Esophagus muscularis mucosa (tissue), 4 donors: Measurements from ENCODE around the gene PCDHGA1. TPM values are rescaled to one million over a fixed set of nuclear protein-coding genes. Genes with fewer than 3 reads are reported as not detected.
A peak's percentile ranks its signal among the peaks of the same experiment; 100 is the strongest.

Experiments
- DNase-seq: peaks from one replicate; pipeline ENCODE4 v3.0.0-alpha.2; 2017; ENCODE audit errors: extremely low spot score
- H3K27ac ChIP-seq, 4 donors: fragments of 200-600 bp; sonication (generic); replicated peaks in 1 of 4; 1 replicate in 3 of 4; 2 replicates in 1 of 4; pipeline ENCODE4 v1.5.1; 2016 to 2019; ENCODE audit warnings: mild to moderate bottlenecking in 1 of 4
- H3K27me3 ChIP-seq, 4 donors: fragments of 200-600 bp; sonication (generic); one replicate each; pipeline versions ENCODE4 v1.5.1 to v1.6.0; 2016 to 2019
- H3K36me3 ChIP-seq, 4 donors: fragments of 200-600 bp; sonication (generic); one replicate each; pipeline ENCODE4 v1.5.1; 2016 to 2019
- H3K4me1 ChIP-seq, 4 donors: fragments of 200-600 bp; sonication (generic); one replicate each; pipeline ENCODE4 v1.5.1; 2016 to 2019
- H3K4me3 ChIP-seq, 4 donors: fragments of 200-600 bp; sonication (generic); 1 replicate in 2 of 4; 2 replicates in 2 of 4; pipeline ENCODE4 v1.5.1; 2016 to 2019; ENCODE audit warnings: mild to moderate bottlenecking in 4 of 4, moderate library complexity in 1 of 4
- H3K9me3 ChIP-seq, 4 donors: fragments of 200-600 bp; sonication (generic); 1 replicate in 3 of 4; 2 replicates in 1 of 4; pipeline ENCODE4 v1.5.1; 2016 to 2019
- EP300 ChIP-seq: sonication (generic); formaldehyde crosslinking; IDR thresholded peaks from one replicate; pipeline ENCODE4 v1.6.1; 2017; ENCODE audit warnings: antibody characterized with exemption
- POLR2A ChIP-seq: fragments of 450-650 bp; IDR thresholded peaks from one replicate; pipeline ENCODE4 v1.6.1; 2017; ENCODE audit warnings: antibody characterized with exemption, moderate library complexity, mild to moderate bottlenecking, low read depth
- POLR2AphosphoS5 ChIP-seq, 2 donors: sonication (generic); formaldehyde crosslinking; IDR thresholded peaks; one replicate each; pipeline ENCODE4 v1.6.1; 2017; ENCODE audit warnings: antibody characterized with exemption in 2 of 2
- WGBS: methylation state at CpG from one replicate; pipeline ENCODE4 v1.1.5; 2018; 5-methylcytosine and 5-hydroxymethylcytosine counted together
- intact Hi-C: fragments of 100-400 bp; cut with DNase I; formaldehyde crosslinking; loops from one replicate; pipeline ENCODE4 v1.15.1; 2023
- total RNA-seq, 4 donors: library from RNA; depleted of rRNA; stranded (reverse); fragments of >200 nt; gene quantifications; one replicate each; pipeline versions ENCODE4 v1.1.0 to v1.2.1, GENCODE V29; 2016
- TF ChIP-seq, protein P1 (sequence below), 3 experiments: fragments of 200-600 bp in 2 of 3; fragments of 450-650 bp in 1 of 3; sonication (generic) in 2 of 3; IDR thresholded peaks; one replicate each; pipeline ENCODE4 v1.5.1; 2017 to 2019; ENCODE audit warnings: antibody characterized with exemption in 3 of 3, mild to moderate bottlenecking in 2 of 3, moderate library complexity in 1 of 3

Gene PCDHGA1
- total RNA-seq, 4 donors from 2014 or later, result 0.45 to 1.2 (median 0.76) TPM

DNA sequence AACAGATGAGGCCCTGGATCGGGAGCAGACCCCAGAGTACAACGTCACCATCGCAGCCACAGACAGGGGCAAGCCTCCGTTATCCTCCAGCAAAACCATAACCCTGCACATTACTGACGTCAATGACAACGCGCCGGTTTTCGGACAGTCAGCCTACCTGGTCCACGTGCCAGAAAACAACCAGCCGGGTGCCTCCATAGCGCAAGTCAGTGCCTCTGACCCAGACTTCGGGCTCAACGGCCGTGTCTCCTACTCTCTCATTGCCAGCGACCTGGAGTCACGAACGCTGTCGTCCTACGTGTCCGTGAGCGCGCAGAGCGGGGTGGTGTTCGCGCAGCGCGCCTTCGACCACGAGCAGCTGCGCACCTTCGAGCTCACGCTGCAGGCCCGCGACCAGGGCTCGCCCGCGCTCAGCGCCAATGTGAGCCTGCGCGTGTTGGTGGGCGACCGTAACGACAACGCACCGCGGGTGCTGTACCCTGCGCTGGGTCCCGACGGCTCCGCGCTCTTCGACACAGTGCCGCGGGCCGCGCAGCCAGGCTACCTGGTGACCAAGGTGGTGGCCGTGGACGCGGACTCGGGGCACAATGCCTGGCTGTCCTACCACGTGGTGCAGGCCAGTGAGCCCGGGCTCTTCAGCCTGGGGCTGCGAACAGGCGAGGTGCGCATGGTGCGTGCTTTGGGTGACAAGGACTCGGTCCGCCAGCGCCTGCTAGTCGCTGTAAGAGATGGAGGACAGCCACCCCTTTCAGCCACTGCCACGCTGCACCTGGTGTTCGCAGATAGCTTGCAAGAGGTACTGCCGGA, 89.0 kb downstream of the PCDHGA1 start:
- peaks cover 4 to 13% (median 5%) of the 10 kb centered on the region in 4 donors for H3K36me3 ChIP-seq
- intact Hi-C loops, result loop anchor here (5.0 to 10.0 kb wide), 2 partner anchors 106 to 138 kb away; no protein-coding TSS in a partner anchor
- no peak overlapping the region for H3K27ac ChIP-seq
- peaks cover 0 to 17% (median 6%) of the 10 kb centered on the region in 4 donors for H3K4me1 ChIP-seq
- H3K27me3 ChIP-seq, result no peaks in the 10 kb centered on the region
- peak; percentile 62 for DNase-seq
- no peak for TF ChIP-seq POLR2AphosphoS5 (IDR thresholded peaks at IDR 0.05)
- TF ChIP-seq, protein P1, sequence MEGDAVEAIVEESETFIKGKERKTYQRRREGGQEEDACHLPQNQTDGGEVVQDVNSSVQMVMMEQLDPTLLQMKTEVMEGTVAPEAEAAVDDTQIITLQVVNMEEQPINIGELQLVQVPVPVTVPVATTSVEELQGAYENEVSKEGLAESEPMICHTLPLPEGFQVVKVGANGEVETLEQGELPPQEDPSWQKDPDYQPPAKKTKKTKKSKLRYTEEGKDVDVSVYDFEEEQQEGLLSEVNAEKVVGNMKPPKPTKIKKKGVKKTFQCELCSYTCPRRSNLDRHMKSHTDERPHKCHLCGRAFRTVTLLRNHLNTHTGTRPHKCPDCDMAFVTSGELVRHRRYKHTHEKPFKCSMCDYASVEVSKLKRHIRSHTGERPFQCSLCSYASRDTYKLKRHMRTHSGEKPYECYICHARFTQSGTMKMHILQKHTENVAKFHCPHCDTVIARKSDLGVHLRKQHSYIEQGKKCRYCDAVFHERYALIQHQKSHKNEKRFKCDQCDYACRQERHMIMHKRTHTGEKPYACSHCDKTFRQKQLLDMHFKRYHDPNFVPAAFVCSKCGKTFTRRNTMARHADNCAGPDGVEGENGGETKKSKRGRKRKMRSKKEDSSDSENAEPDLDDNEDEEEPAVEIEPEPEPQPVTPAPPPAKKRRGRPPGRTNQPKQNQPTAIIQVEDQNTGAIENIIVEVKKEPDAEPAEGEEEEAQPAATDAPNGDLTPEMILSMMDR (IDR thresholded peaks at IDR 0.05), result no peak
- no peak for TF ChIP-seq POLR2A
- no peak for TF ChIP-seq EP300
- peak overlapping the region in 1 of 4 donors; percentile 7 for H3K4me3 ChIP-seq
- 27% methylated on average over 23 of the region's 74 CpGs for WGBS
- H3K9me3 ChIP-seq, result peaks cover 24 to 98% (median 95%) of the 10 kb centered on the region in 4 donors

DNA sequence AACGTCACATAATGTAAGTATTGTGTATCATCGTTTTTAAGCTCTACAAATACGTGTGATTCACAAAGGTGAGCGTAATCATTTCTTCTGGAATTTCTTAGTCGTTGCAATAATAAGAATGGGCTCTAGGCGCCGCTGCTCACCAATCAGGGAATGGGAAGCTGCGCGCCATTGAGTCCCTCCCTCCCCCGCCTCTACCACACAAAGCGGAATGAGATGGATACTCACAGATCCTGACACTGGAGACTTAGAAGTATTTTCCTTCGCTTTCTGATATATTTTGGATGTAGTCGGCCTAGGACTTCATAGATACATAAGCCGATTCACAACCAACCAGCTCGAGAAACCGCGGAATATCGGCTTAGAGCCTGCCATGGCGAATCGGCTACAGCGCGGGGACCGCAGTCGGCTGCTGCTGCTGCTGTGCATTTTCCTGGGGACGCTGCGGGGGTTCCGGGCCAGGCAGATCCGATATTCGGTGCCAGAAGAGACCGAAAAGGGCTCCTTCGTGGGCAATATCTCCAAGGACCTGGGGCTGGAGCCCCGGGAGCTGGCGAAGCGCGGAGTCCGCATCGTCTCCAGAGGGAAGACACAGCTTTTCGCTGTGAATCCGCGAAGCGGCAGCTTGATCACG, 90.7 kb downstream of the PCDHGA1 start, which contains the start of gene PCDHGA11:
Gene PCDHGA11, plus strand, starts transcription at position 197 of the 634 bp plus-strand sequence. Its CDS starts 177 bp downstream, at position 374.
- Histone ChIP-seq H3K27me3 (no peaks in the 10 kb centered on the region), H3K27ac (no peak within 1 kb of the TSS), H3K9me3 (peaks cover 29 to 100% (median 97%) of the 10 kb centered on the region in 4 donors), H3K4me1 (peaks cover 0 to 12% (median 5%) of the 10 kb centered on the region in 4 donors), H3K4me3 (peak within 1 kb of the TSS; percentile 24 to 47 (median 38)), H3K36me3 (peaks cover 4 to 13% (median 7%) of the 10 kb centered on the region in 4 donors)
- WGBS, result 24% methylated on average over 33 of the region's 42 CpGs
- intact Hi-C loops, result no loop called here
- no peak for TF ChIP-seq POLR2A
- TF ChIP-seq, protein P1 (IDR thresholded peaks at IDR 0.05), result peak; percentile 24 to 35 (median 31)
- TF ChIP-seq EP300, result no peak
- peak; percentile 90 for DNase-seq

DNA sequence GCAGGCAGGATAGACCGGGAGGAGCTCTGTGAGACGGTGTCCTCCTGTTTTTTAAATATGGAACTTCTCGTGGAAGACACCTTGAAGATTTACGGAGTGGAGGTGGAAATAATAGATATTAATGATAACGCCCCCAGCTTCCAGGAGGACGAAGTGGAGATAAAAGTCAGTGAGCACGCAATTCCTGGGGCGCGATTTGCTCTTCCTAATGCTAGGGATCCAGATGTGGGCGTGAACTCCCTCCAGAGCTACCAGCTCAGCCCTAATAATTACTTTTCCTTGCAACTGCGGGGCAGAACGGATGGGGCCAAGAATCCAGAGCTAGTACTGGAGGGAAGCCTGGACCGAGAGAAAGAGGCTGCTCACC, 91.2 kb downstream of the PCDHGA1 start:
- peaks cover 33 to 100% (median 97%) of the 10 kb centered on the region in 4 donors for H3K9me3 ChIP-seq

DNA sequence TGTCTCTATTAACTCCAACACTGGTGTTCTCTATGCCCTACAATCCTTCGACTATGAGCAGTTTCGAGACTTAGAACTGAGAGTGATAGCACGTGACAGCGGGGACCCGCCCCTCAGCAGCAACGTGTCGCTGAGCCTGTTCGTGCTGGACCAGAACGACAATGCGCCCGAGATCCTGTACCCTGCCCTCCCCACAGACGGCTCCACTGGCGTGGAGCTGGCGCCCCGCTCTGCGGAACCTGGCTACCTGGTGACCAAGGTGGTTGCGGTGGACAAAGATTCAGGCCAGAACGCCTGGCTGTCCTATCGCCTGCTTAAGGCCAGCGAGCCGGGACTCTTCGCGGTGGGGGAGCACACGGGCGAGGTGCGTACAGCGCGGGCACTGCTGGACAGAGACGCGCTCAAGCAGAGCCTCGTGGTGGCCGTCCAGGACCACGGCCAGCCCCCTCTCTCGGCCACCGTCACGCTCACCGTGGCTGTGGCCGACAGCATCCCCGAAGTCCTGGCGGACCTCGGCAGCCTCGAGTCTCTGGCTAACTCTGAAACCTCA, 92.5 kb downstream of the PCDHGA1 start:
- intact Hi-C loops, result no loop called here
- no peak for DNase-seq
- Histone ChIP-seq H3K9me3 (peaks cover 38 to 100% (median 100%) of the 10 kb centered on the region in 4 donors), H3K27me3 (no peaks in the 10 kb centered on the region), H3K4me1 (peaks cover 0 to 12% (median 5%) of the 10 kb centered on the region in 4 donors), H3K4me3 (no peak overlapping the region), H3K27ac (no peak overlapping the region), H3K36me3 (peaks cover 4 to 23% (median 11%) of the 10 kb centered on the region in 4 donors)
- TF ChIP-seq, protein P1 (IDR thresholded peaks at IDR 0.05), result no peak
- no peak for TF ChIP-seq POLR2AphosphoS5 (IDR thresholded peaks at IDR 0.05)
- TF ChIP-seq EP300, result no peak
- no peak for TF ChIP-seq POLR2A
- WGBS, result 18% methylated on average over 12 of the region's 42 CpGs

More for the DNA sequence above, 91.2 kb downstream of the PCDHGA1 start:
- no peak for DNase-seq
- Histone ChIP-seq H3K27me3 (no peaks in the 10 kb centered on the region), H3K4me1 (peaks cover 0 to 12% (median 5%) of the 10 kb centered on the region in 4 donors), H3K27ac (no peak overlapping the region), H3K4me3 (peak overlapping the region; percentile 24 to 47 (median 38)), H3K36me3 (peaks cover 4 to 14% (median 9%) of the 10 kb centered on the region in 4 donors)
- no peak for TF ChIP-seq EP300
- TF ChIP-seq, protein P1 (IDR thresholded peaks at IDR 0.05), result no peak
- no peak for TF ChIP-seq POLR2A
- TF ChIP-seq POLR2AphosphoS5 (IDR thresholded peaks at IDR 0.05), result no peak
- intact Hi-C loops, result no loop called here
- 19% methylated on average over 13 of the region's 13 CpGs for WGBS
